Fibroblast of lung (primary cell): Measurements from ENCODE around the gene RTN4.

Experiments used
- EZH2 ChIP-seq: IDR thresholded peaks from 2 replicates; pipeline ENCODE4 v1.5.1; 2012; ENCODE audit warnings: low read length, control low read depth, mild to moderate bottlenecking; ENCODE audit errors: missing control alignments
- TF ChIP-seq, protein P1 (sequence below), 2 donors: IDR thresholded peaks in 1 of 2; conservative IDR thresholded peaks in 1 of 2; 1 replicate in 1 of 2; 2 replicates in 1 of 2; pipeline ENCODE4 v1.5.1; 2011 to 2012; ENCODE audit warnings: low read length in 2 of 2, control low read depth in 1 of 2, inconsistent platforms in 1 of 2, low read depth in 1 of 2, mild to moderate bottlenecking in 1 of 2

DNA sequence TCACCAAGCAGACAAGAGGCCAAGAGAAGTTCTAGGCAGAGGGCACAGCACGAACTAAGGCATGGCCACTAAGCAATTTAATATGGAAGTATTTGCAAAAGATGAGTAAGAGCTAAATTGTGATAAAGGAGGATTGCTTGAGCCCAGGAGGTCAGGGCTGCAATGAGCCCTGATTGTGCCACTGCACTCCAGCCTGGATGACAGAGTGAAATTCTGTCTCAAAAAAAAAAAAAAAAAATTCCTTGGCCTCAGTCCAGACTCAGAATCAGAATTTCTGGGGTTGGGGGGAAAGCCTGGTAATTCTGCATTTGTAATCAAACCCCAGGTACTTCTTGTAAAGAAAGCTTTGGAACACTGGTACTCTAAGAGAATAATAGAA, 46.8 kb upstream of the RTN4 start:
- TF ChIP-seq, protein P1, sequence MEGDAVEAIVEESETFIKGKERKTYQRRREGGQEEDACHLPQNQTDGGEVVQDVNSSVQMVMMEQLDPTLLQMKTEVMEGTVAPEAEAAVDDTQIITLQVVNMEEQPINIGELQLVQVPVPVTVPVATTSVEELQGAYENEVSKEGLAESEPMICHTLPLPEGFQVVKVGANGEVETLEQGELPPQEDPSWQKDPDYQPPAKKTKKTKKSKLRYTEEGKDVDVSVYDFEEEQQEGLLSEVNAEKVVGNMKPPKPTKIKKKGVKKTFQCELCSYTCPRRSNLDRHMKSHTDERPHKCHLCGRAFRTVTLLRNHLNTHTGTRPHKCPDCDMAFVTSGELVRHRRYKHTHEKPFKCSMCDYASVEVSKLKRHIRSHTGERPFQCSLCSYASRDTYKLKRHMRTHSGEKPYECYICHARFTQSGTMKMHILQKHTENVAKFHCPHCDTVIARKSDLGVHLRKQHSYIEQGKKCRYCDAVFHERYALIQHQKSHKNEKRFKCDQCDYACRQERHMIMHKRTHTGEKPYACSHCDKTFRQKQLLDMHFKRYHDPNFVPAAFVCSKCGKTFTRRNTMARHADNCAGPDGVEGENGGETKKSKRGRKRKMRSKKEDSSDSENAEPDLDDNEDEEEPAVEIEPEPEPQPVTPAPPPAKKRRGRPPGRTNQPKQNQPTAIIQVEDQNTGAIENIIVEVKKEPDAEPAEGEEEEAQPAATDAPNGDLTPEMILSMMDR (conservative IDR thresholded peaks at IDR 0.05 in 1 of 2, IDR thresholded peaks at IDR 0.05 in 1 of 2; ENCODE audit: low read depth in 1 of 2, low read length in 2 of 2) = no peak
- no peak for TF ChIP-seq EZH2
